ENCODE data around the gene STAC. TPM values are rescaled to one million over a fixed set of nuclear protein-coding genes. Genes with fewer than 3 reads are reported as not detected.

Gene STAC
- total and polyA plus RNA-seq, 9 of the 15 experiments (the other 6 are each of a cell fraction or from before 2014, with no cell fraction given) = 0.11 TPM; not detected in 8

- POLR2A ChIA-PET = no interaction called here
- intact Hi-C loops (cut with micrococcal nuclease) (no loop called here), in situ Hi-C loops (cut with MboI) (no loop called here)
- BruUV-seq (replicated peaks) = no TSS peak
- H2AFZ ChIP-seq (ENCODE audit: low read depth, low read length) = no peak overlapping the region
- H3K27ac ChIP-seq (ENCODE audit: extremely low read depth, low read depth, low read length) = no peak overlapping the region
- TF ChIP-seq NBN (IDR thresholded peaks at IDR 0.05; ENCODE audit: low read depth) = no peak
- FAIRE-seq (no peak), ATAC-seq (no peak), DNase-seq (ENCODE audit: extremely low read depth in 1 of 4, low spot score in 3 of 4) (no peak)
- H3K9me3 ChIP-seq (replicated peaks; ENCODE audit: control insufficient read depth, insufficient read depth, low read depth, low read length) = no peaks in the 10 kb centered on the region; the same call in 1 of the 2 replicates
- no peak overlapping the region for H3K9ac ChIP-seq (ENCODE audit: insufficient read depth in 1 of 2, low read depth in 2 of 2, low read length in 2 of 2)
- WGBS (ENCODE audit: insufficient coverage, low coverage, missing lambda C conversion rate) = 1% methylated on average over 4 of the region's 4 CpGs
- CTCF ChIA-PET (ENCODE audit: low intra/inter-chr PET ratio) = no interaction called here
- no peak overlapping the region for H3K4me3 ChIP-seq
- H3K4me2 ChIP-seq (ENCODE audit: insufficient read depth, low read length) = no peak overlapping the region
- H3K79me2 ChIP-seq (ENCODE audit: control insufficient read depth, insufficient read depth, low read length) = no peaks in the 10 kb centered on the region
- no peaks in the 10 kb centered on the region; a peak in 1 of 5 replicates for H3K27me3 ChIP-seq (ENCODE audit: control insufficient read depth in 2 of 2, insufficient read depth in 2 of 2, low read length in 2 of 2)
- H3K36me3 ChIP-seq (ENCODE audit: control insufficient read depth, insufficient read depth, low read length) = no peaks in the 10 kb centered on the region
- no peaks in the 10 kb centered on the region for H3K9me1 ChIP-seq (ENCODE audit: control insufficient read depth, insufficient read depth, low read length)
- H4K20me1 ChIP-seq (replicated peaks; ENCODE audit: control insufficient read depth, insufficient read depth, low read length) = no peaks in the 10 kb centered on the region
- H3K4me1 ChIP-seq (replicated peaks in 1 of 2; ENCODE audit: control insufficient read depth in 2 of 2, insufficient read depth in 2 of 2, low read length in 2 of 2) = no peaks in the 10 kb centered on the region
These were observed 102.0 kb downstream of the STAC start for GRCh38 chr3:36482256-36482655.

GRCh38 chr3:36482880-36483279 lies 102.6 kb downstream of the STAC start:
- no peak for TF ChIP-seq SAFB2 (IDR thresholded peaks at IDR 0.05; ENCODE audit: borderline replicate concordance, low read depth, low read length, severe bottlenecking)
- no peak for TF ChIP-seq MAZ (CRISPR knock-in tag; conservative IDR thresholded peaks at IDR 0.05 in 1 of 2, IDR thresholded peaks at IDR 0.05 in 1 of 2)
- TF ChIP-seq NCOA4 (IDR thresholded peaks at IDR 0.05; ENCODE audit: partially characterized antibody) = no peak
- TF ChIP-seq NR2C1 (IDR thresholded peaks at IDR 0.05) = no peak
- TF ChIP-seq NR2C1 (tag; IDR thresholded peaks at IDR 0.05) = no peak
- TF ChIP-seq DEAF1 (CRISPR knock-in tag; IDR thresholded peaks at IDR 0.05) = no peak
- TF ChIP-seq KDM4B (IDR thresholded peaks at IDR 0.05; ENCODE audit: borderline replicate concordance in 2 of 2, low read depth in 1 of 2) = no peak
- no peak for TF ChIP-seq PHF8 (IDR thresholded peaks at IDR 0.05; ENCODE audit: borderline replicate concordance, low read length)
- no peak for TF ChIP-seq NR4A1 (CRISPR knock-in tag; IDR thresholded peaks at IDR 0.05)
- no peak for TF ChIP-seq NR4A1 (tag; IDR thresholded peaks at IDR 0.05)
- no peak for TF ChIP-seq ZNF766 (CRISPR knock-in tag; conservative IDR thresholded peaks at IDR 0.05)
- no peak for TF ChIP-seq ZNF589 (CRISPR knock-in tag; IDR thresholded peaks at IDR 0.05; ENCODE audit: low read depth)
- TF ChIP-seq PHF21A (IDR thresholded peaks at IDR 0.05; ENCODE audit: borderline replicate concordance, low read depth) = no peak
- no peak for TF ChIP-seq ZNF212 (CRISPR knock-in tag; IDR thresholded peaks at IDR 0.05)
- Histone ChIP-seq H3K4me2 (ENCODE audit: insufficient read depth, low read length) (no peak overlapping the region), H3K9ac (ENCODE audit: insufficient read depth in 1 of 2, low read depth in 2 of 2, low read length in 2 of 2) (no peak overlapping the region), H3K4me1 (replicated peaks in 1 of 2; ENCODE audit: control insufficient read depth in 2 of 2, insufficient read depth in 2 of 2, low read length in 2 of 2) (no peaks in the 10 kb centered on the region), H4K20me1 (replicated peaks; ENCODE audit: control insufficient read depth, insufficient read depth, low read length) (no peaks in the 10 kb centered on the region), H3K79me2 (ENCODE audit: control insufficient read depth, insufficient read depth, low read length) (no peaks in the 10 kb centered on the region), H3K9me1 (ENCODE audit: control insufficient read depth, insufficient read depth, low read length) (no peaks in the 10 kb centered on the region), H3K27ac (ENCODE audit: extremely low read depth, low read depth, low read length) (no peak overlapping the region), H2AFZ (ENCODE audit: low read depth, low read length) (no peak overlapping the region), H3K27me3 (ENCODE audit: control insufficient read depth in 2 of 2, insufficient read depth in 2 of 2, low read length in 2 of 2) (no peaks in the 10 kb centered on the region; a peak in 1 of 5 replicates), H3K4me3 (no peak overlapping the region), H3K9me3 (replicated peaks; ENCODE audit: control insufficient read depth, insufficient read depth, low read depth, low read length) (no peaks in the 10 kb centered on the region; the same call in 1 of the 2 replicates), H3K36me3 (ENCODE audit: control insufficient read depth, insufficient read depth, low read length) (no peaks in the 10 kb centered on the region)
- no TSS peak for BruUV-seq (replicated peaks)
- ATAC-seq = no peak
- ChIA-PET POLR2A (no interaction called here), CTCF (ENCODE audit: low intra/inter-chr PET ratio) (no interaction called here)
- no peak for DNase-seq (ENCODE audit: extremely low read depth in 1 of 4, low spot score in 3 of 4)
- WGBS (ENCODE audit: insufficient coverage, low coverage, missing lambda C conversion rate) = 4% methylated on average over 3 of the region's 3 CpGs
- intact Hi-C loops (cut with micrococcal nuclease) = no loop called here
- in situ Hi-C loops (cut with MboI) = no loop called here
- no peak for FAIRE-seq

Data from K562 (cell line).